Right renal pelvis (tissue), 4 donors: ENCODE results near the gene TMEM91. TPM values are rescaled to one million over a fixed set of nuclear protein-coding genes. Genes with fewer than 3 reads are reported as not detected.

Source experiments
- DNase-seq, 4 donors: peaks; one replicate each; pipeline ENCODE4 v3.0.0-alpha.2; 2013; ENCODE audit warnings: low read depth in 4 of 4, low spot score in 3 of 4, missing footprints in 1 of 4
- polyA plus RNA-seq, 4 donors: library from polyadenylated mRNA; unstranded; fragments of 120-200 nt; gene quantifications; one replicate each; pipeline ENCODE4 v1.2.1, GENCODE V29; 2013; ENCODE audit not compliant: insufficient read length in 4 of 4

TMEM91 gene
- polyA plus RNA-seq, 4 donors, result 9.1 to 14.2 (median 10.1) TPM

DNA sequence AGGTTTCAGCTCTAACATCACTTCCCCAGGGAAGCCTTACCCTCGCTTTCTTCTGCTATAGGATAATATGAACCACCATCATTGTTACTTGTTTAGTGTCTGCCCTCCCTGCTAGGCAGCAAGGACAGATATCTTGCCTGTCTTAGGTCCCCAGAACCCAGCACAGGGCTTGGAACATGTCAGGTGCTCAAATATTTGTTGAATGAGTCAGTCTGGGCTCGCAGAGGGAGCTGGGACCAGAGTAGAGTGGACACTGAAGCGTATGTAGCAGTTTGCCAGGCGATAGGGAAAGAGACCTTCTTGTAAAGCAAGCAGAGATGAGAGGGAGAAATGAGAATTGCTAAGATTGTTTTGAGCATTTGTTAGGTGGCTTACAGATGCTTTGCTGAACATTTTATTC lies 33.0 kb downstream of the TMEM91 start:
- DNase-seq, result no peak

DNA sequence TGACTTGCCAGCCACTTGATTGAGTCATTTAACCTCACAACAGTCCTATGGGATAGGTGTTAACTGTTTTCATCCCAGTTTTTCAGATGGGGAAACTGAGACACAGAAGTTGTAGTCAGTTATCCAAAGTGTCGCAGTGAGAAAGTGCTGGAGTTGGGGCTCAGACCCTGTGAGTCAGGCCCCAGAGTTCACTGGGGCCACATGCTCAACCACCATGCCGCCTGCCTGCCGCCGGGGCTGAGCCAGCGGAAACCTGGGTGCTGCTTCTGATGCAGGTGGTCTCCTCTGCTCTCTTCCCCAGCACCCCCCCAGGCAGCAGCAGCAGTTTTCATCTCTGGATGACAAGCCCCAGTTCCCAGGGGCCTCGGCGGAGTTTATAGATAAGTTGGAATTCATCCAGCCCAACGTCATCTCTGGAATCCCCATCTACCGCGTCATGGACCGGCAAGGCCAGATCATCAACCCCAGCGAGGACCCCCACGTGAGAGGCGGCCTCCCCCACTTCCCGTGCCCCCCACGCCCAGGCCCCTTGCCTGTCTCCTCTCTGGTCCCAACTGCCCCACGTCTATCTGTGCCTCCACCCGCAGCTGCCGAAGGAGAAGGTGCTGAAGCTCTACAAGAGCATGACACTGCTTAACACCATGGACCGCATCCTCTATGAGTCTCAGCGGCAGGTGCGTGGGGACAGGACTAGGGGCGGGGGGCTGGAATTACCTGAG lies 34.2 kb downstream of the TMEM91 start:
- no peak for DNase-seq

DNA sequence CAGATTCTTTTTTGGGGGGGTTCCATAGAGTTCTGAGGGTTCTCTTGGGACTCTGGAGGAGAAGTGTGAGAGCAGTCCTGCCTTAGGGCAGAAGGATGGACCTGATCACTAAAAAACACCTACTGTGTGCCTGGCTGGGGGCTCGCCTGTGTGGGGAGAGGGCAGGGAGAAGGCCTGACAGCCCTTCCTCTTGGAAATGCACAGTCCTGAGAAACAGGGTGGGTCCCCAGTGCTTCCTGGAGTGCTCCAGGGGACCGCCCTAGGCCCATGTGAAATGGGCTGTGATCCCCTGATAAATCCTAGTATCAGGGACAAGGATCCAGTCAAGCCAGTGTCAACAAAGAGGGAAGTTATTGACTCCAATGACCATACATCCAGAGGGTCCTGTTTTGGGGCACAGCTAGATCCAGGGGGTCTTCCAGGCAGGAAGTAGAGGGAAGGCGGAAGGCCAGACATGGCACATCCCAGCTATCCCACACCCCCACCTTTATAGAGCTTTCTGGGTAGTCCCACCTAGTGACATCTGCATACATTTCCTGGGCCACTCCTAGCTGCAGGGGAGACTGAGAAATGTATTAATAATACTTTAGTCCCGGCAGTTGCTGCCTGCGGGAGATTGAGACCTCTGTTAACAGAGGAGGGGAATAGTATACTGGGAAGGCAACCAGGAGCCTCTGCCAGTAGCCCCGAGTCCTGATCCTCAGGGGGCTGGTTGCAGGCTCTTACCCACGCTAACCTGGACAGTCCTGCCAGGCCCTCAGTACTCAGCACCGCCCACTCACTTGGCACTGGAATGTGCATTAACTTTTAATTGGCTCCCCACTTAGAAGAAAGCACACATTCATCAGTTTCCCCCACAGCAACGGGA lies 35.0 kb downstream of the TMEM91 start:
- DNase-seq, result no peak

DNA sequence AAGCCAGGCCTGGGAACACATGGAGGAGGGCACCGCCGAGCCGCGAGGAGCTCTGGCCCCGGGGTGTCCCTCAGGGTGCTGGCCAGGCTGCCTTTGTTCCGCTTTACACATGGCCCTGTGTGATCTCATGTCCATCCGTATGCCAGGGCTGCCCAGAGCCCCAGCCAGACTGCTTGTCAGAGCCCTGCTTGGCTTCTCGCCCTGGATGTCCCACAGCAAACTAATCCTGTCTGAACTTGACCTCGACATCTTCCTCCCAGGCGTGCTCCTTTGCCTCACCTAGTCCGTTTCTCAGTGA lies 35.6 kb downstream of the TMEM91 start:
- no peak for DNase-seq

DNA sequence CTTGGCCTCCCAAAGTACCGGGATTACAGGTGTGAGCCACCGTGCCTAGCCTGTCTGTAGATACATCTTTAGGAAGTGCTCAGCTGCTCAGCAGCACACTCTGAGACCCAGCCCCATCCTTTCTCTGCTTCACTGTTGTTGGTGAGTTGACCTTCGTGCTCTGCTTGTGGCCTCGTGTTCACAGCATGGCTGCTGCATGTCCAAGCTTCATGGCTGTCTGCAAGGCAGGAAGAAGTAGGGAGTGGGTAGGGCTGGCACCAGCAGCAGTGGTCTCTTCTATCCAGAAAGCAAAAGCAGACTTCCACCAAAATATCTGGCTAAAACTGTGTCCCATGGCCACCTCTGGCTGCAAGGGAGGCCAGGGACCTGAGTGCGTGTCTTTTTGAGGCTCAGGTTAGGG lies 36.6 kb downstream of the TMEM91 start:
- DNase-seq, result no peak

DNA sequence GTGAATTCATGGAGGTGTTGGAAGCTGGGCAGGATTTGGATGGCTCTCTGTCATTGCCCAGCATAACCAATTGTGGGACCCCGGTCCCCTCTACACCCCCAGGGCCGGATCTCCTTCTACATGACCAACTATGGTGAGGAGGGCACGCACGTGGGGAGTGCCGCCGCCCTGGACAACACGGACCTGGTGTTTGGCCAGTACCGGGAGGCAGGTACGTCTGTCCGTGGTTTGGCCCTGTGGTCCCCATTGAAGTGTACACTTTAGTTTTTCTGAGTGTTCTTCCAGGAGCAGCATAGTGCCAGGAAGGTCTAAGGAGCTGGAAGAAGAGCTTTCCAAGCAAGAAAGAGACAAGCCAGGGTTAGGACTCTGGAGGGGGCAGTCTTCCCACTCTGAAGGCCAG lies 37.6 kb downstream of the TMEM91 start:
- no peak for DNase-seq

DNA sequence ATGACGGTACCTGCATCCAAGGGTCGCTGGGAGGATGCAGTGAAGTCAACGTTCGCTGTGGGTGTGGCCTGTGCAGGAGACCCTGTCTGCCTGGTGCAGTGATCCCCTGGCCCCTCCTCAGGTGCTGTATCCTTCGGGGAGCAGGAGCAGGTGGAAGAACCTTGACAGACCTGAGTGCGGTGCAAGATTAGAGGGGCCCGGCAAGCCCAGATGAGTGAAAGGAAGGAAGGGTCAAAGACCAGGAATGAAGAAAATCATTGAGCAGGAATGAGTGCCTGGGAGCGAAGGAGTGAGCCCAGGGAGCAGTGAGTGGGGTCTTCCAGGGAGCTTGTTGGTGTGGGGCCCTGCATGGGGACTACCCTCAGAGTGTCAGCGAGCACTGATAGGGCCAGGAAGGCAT lies 38.1 kb downstream of the TMEM91 start:
- DNase-seq, result no peak

DNA sequence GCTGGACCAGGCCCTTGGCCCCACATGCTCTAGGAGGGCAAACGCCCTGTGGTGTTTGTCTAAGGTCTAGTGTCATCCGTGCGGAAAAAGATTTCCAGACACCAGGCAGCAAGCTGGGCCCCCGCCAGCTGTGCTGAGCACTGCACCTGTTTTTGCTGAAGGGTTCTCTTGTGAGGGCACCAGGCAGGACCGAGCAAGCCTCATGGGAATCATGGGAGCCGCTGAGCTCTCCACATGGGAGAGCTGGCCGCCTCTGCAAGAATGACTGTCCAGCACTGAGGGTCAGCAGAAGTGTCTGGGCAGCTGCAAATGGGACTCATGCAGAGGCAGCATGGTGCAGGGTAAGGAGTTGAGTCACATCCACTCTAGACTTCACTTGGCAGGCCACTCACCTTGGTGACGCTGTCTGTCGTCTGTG lies 38.8 kb downstream of the TMEM91 start:
- no peak for DNase-seq

DNA sequence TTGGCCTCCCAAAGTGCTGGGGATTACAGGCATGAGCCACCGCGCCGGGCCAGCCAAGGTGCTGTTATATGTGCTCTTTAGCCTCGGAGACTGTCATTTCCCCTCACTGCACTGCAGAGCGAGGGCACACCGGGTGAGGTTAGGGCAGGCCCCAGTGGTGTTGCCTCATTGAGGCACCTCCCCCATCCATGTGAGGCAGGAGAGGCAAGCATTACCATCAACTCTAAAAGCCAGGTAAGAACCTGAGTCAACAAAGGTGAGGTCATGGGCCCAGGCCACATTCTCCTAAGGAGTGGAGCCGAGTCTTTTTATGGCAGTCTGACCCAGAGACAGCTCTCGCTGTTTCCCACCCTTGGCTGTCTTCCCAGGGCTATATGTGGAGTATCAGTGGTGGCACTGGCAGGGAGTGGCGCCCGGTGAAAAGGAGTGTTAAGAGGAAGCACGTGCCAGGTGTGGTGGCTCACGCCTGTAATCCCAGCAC lies 39.9 kb downstream of the TMEM91 start:
- DNase-seq, result no peak

DNA sequence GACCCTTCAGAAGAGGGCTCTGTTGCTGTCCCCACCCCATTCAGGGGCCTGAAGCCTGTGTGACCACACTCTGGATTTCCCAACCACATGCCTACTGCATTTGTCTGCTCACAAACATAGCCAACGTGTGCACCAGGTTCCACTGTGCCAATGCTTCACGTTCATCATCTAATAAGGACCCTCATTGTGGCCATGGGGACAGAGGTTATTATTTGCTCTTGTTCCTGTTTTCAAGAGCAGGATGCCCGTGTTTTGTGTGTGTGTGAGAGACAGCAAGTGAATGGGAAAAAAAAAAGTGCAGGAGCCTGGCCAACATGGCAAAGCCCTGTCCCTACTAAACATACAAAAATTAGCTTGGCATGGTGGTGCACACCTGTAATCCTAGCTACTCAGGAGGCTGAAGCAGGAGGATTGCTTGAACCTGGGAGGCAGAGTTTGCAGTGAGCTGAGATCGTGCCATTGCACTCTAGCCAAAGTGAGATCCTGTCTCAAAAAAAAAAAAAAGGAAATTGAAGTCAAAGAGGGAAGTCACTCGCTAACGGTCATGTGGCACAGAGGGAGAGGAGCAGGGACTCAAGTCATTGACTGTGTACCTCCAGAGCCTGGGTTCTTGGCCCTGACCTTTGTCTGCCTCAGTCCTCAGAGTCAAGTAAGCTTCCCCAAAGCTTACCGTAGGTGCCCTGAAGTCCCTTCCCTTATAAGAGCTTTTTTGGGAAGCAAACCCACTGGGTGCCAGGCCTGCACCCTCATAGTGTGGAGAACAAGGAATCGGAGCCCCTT lies 44.0 kb downstream of the TMEM91 start:
- no peak for DNase-seq

DNA sequence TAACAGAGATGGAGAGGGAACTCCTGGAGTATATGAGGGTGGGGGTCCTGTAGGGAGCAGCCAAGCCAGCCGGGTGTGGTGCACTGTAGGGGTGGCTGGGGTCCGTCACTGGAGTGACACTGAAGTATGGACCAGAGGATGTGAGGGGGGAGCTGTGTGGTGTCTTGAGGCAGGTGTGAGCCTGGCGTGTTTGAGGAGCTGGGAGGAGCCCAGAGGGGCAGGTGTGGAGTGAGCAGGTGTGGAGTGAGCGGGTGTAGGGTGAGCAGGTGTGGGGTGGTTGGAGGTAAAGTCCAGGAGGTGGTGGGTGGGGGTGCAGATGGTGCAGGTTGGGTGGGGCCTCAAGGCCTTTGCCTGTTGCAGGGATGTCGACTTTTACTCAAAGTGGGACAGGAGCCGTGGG lies 45.0 kb downstream of the TMEM91 start:
- no peak for DNase-seq

DNA sequence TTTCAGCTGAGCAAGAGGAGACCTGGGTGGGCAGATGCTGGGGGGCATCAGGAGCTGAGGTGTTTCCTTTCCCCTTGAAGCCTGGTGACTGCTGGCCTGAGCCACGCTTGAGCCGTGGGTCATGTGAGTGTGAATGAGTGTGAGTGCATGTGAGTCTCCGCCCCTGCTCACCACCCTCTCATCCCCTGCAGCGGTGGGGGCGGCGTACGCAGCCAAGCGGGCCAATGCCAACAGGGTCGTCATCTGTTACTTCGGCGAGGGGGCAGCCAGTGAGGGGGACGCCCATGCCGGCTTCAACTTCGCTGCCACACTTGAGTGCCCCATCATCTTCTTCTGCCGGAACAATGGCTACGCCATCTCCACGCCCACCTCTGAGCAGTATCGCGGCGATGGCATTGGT lies 45.6 kb downstream of the TMEM91 start:
- DNase-seq, result no peak

DNA sequence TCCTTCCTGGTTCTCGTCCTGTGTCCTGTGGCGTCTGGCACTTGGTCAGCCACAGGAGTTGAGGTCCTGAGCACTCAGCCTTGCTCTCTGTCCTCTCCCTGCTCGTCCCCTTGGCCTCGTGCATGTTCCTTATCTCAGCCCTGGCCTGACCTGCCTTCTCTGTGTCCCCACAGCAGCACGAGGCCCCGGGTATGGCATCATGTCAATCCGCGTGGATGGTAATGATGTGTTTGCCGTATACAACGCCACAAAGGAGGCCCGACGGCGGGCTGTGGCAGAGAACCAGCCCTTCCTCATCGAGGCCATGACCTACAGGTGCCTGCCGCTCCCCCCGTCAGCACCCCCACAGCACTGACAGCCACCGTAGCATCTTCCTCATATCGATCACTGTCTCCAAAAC lies 46.1 kb downstream of the TMEM91 start:
- DNase-seq, result no peak

DNA sequence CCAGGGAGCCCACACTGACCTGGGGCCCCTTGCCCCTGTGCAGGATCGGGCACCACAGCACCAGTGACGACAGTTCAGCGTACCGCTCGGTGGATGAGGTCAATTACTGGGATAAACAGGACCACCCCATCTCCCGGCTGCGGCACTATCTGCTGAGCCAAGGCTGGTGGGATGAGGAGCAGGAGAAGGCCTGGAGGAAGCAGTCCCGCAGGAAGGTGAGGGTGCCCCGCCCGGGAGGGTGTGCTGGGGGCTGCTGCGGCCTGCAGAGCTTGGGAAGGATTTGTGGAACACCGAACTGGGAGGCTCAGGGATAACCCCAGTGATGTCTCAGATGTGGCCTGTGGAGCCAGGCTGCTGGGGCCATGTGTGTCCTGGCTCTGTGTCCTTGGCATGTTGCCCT lies 46.6 kb downstream of the TMEM91 start:
- no peak for DNase-seq

DNA sequence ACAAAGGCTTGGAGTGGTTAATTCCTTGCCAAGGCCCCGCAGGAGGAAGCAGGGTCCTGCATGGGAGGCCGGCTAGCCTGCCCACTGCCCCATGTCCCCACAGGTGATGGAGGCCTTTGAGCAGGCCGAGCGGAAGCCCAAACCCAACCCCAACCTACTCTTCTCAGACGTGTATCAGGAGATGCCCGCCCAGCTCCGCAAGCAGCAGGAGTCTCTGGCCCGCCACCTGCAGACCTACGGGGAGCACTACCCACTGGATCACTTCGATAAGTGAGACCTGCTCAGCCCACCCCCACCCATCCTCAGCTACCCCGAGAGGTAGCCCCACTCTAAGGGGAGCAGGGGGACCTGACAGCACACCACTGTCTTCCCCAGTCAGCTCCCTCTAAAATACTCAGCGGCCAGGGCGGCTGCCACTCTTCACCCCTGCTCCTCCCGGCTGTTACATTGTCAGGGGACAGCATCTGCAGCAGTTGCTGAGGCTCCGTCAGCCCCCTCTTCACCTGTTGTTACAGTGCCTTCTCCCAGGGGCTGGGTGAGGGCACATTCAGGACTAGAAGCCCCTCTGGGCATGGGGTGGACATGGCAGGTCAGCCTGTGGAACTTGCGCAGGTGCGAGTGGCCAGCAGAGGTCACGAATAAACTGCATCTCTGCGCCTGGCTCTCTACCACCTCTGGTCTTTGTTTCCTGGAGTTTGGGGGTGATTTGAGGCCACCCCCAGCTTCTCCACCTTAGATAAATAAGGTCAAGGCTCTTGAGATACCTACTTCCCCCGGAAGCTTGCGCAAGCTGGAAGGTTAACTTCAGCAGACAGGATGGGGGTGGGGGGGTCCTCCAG lies 48.2 kb downstream of the TMEM91 start:
- DNase-seq, result no peak

DNA sequence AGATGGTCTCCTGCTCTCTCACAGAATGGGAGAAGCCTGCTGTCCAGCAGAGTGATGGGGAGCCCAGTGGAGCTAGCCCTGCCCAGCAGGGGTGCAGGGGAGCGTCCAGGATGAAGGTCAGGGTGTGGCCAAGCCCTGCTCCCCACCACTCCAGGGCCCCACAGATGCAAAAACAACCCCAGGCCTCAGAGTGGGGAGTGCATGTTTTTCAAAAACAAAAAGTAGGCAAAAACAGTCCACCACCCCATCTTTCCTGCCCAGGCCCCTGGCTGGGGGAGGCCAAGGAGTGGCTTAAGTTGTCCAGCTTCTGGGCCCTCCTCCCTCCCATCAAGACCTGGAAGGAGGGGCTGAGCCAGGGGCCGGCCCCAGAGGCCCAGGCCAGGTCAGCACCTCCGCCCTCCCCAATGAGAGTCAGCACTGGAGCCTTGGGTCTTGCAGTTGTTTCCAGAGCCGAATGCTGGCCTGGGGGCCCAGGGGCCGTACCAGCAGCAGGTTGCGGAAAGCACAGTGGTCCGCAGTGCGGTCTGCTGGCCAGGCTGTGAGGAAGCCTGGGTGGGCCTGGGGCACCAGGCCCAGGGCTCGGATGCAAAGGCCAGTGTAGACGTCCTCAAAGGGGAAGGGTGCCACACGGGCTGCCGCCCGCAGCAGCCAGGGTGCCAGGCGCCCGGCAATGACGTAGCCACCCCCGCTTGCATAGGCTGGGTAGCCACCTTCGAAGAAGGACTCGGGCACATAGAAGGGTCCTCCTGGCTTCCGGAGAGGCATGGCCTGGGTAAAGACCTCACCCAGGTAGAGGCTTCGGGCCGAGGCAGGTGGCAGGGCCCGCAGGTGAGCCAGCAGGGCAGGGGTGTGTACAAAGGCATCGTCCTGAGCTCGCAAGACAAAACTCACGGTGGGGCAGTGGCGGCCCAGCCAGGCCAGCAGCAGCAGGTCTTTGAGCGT lies 49.1 kb downstream of the TMEM91 start:
- DNase-seq, result no peak

DNA sequence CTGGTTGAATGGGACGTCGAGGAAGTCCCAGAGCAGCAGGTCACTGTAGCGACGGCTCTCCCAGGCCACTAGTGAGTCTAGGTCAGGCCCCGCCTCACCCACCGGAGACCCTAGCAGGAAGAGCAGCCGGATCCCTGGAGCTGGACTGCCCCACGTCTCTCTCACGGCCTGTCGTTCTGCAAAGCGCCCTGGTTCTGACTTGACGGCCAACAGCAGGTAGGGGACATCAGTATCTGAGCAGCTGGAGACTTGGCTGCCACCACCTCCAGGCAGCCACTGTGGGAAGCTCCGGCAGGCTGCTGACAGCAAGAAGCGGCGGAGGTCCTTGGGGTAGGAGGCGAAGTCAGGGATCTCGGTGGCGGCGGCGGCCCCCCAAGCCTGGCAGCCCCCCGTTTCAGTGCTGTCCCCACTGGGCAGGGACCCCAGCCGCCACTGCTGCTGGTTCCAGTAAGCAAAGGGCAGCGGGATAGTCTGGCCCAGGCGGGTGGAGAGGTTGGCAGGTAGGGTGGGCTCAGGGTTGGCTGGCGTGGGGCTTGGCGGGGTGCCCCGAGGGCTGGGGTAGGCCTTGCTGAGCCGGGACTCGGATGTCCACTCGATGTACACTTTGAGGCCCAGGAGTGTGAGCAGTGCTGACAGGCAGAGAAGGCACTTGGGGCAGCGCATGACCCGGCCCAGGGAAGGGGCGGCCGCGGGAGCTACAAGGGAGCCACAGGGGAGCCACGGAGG lies 49.9 kb downstream of the TMEM91 start:
- DNase-seq, result no peak

DNA sequence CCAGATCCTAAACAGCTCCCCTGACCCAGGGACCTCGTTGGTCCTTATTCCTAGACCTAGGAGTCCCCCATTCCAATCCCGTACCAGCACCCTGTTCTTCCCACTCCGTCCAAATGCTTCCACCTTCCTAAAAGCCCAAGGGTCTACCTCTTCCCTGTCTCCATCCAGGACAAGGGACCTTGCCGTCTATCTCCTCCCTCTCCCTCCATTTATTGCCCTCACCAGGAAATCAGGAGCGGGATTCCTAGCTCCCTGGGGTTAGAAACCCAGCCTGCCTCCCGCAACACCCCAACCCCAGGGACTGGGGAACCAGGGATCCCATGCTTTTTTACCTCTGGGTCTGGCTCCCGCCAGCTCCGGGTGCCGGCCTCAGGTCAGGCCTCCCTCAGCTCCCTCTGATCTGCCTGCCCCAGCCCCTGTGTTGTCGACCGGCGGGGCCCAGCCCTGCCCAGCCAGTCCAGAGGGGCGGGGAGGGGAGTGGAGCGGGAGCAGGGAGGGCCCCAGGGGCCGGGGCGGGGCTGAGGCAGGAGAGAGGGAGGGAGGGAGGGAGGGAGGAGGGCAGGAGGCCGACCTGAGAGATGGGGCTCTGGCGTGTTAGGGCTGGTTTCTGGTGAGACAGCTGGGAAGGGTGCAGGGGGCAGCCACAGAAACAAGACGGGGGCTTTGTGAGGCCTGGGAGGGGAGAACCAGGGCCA lies 50.8 kb downstream of the TMEM91 start, which contains the start of gene B3GNT8:
TSS of gene B3GNT8 (minus strand) at position 423 of the 695 bp plus-strand sequence. CDS start 596 bp downstream, outside the sequence.
- DNase-seq, result peak in 3 of 4 donors; percentile 58 to 68 (median 63)
